Measurements from ENCODE around the gene SLC46A2. TPM values are rescaled to one million over a fixed set of nuclear protein-coding genes. Genes with fewer than 3 reads are reported as not detected.

The SLC46A2 gene
- total and polyA plus RNA-seq, 9 of the 15 experiments (the other 6 are each of a cell fraction or from before 2014, with no cell fraction given): not detected

DNA sequence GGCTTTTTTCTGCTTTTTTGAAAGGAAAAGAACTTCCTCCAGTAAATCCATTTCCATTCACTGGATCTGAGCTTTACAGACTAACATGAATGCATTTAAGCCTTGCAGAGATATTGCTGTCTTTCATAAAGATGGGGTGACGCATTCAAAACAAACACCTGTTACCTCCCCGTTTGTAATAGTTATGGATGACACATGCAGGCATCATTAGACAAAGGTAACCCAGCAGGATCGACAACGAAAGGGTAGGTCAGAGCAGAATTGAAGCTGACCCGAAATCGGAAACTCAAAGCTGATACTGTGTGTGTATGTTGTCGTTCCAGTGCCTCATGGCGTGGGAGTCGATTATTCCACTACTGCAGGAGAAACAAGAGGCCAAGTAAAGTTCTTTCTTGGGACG is 22.2 kb downstream of the SLC46A2 start (continued):
- TF ChIP-seq POLR3A (IDR thresholded peaks at IDR 0.05; ENCODE audit: borderline replicate concordance, extremely low read depth, insufficient read depth, insufficient read length) (no peak), ZNF584 (CRISPR knock-in tag; IDR thresholded peaks at IDR 0.05; ENCODE audit: low read depth) (no peak)
- TF ChIP-seq, protein P1, sequence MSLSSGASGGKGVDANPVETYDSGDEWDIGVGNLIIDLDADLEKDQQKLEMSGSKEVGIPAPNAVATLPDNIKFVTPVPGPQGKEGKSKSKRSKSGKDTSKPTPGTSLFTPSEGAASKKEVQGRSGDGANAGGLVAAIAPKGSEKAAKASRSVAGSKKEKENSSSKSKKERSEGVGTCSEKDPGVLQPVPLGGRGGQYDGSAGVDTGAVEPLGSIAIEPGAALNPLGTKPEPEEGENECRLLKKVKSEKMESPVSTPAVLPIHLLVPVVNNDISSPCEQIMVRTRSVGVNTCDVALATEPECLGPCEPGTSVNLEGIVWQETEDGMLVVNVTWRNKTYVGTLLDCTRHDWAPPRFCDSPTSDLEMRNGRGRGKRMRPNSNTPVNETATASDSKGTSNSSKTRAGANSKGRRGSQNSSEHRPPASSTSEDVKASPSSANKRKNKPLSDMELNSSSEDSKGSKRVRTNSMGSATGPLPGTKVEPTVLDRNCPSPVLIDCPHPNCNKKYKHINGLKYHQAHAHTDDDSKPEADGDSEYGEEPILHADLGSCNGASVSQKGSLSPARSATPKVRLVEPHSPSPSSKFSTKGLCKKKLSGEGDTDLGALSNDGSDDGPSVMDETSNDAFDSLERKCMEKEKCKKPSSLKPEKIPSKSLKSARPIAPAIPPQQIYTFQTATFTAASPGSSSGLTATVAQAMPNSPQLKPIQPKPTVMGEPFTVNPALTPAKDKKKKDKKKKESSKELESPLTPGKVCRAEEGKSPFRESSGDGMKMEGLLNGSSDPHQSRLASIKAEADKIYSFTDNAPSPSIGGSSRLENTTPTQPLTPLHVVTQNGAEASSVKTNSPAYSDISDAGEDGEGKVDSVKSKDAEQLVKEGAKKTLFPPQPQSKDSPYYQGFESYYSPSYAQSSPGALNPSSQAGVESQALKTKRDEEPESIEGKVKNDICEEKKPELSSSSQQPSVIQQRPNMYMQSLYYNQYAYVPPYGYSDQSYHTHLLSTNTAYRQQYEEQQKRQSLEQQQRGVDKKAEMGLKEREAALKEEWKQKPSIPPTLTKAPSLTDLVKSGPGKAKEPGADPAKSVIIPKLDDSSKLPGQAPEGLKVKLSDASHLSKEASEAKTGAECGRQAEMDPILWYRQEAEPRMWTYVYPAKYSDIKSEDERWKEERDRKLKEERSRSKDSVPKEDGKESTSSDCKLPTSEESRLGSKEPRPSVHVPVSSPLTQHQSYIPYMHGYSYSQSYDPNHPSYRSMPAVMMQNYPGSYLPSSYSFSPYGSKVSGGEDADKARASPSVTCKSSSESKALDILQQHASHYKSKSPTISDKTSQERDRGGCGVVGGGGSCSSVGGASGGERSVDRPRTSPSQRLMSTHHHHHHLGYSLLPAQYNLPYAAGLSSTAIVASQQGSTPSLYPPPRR (CRISPR knock-in tag; IDR thresholded peaks at IDR 0.05; ENCODE audit: borderline replicate concordance): no peak
- TF ChIP-seq, protein P2, sequence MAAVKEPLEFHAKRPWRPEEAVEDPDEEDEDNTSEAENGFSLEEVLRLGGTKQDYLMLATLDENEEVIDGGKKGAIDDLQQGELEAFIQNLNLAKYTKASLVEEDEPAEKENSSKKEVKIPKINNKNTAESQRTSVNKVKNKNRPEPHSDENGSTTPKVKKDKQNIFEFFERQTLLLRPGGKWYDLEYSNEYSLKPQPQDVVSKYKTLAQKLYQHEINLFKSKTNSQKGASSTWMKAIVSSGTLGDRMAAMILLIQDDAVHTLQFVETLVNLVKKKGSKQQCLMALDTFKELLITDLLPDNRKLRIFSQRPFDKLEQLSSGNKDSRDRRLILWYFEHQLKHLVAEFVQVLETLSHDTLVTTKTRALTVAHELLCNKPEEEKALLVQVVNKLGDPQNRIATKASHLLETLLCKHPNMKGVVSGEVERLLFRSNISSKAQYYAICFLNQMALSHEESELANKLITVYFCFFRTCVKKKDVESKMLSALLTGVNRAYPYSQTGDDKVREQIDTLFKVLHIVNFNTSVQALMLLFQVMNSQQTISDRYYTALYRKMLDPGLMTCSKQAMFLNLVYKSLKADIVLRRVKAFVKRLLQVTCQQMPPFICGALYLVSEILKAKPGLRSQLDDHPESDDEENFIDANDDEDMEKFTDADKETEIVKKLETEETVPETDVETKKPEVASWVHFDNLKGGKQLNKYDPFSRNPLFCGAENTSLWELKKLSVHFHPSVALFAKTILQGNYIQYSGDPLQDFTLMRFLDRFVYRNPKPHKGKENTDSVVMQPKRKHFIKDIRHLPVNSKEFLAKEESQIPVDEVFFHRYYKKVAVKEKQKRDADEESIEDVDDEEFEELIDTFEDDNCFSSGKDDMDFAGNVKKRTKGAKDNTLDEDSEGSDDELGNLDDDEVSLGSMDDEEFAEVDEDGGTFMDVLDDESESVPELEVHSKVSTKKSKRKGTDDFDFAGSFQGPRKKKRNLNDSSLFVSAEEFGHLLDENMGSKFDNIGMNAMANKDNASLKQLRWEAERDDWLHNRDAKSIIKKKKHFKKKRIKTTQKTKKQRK (IDR thresholded peaks at IDR 0.05; ENCODE audit: borderline replicate concordance, low read depth, low read length): no peak
